Measurements from ENCODE around the gene SRM.

GRCh38 chr1:11053758-11054137, 6.1 kb downstream of the SRM start:
- TF ChIP-seq CTCF (IDR thresholded peaks at IDR 0.05) = no peak
- TF ChIP-seq POLR2A (IDR thresholded peaks at IDR 0.05) = no peak
- no peak for TF ChIP-seq EP300 (IDR thresholded peaks at IDR 0.05)

All from tibial nerve (tissue), 4 donors.